Measurements from ENCODE around the gene ANGPTL7.
"Not testable (repeated sequence)": the region's sequence is repeated elsewhere in the genome, so short reads cannot be mapped to it uniquely, and the experiment has no call there.

Gene ANGPTL7

DNA sequence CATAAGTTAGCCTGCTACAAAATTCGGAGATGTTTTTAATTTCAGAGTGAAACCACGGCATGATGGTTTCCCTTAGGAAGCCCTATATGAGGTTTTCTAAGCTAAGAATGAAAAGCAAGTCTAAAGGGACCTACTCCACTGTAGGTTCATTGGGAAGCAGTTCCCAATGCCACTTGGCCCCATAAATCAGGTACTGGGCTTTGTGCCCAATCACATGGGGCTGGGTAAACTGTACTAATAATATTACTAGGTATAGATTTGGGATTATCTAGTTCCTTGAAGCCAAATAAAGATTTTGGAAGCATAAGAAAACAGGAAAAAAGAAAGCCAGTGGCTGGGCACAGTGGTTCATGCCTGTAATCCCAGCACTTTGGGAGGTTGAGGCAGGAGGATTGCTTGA is 19.1 kb upstream of the ANGPTL7 start:
- no peak for FAIRE-seq

DNA sequence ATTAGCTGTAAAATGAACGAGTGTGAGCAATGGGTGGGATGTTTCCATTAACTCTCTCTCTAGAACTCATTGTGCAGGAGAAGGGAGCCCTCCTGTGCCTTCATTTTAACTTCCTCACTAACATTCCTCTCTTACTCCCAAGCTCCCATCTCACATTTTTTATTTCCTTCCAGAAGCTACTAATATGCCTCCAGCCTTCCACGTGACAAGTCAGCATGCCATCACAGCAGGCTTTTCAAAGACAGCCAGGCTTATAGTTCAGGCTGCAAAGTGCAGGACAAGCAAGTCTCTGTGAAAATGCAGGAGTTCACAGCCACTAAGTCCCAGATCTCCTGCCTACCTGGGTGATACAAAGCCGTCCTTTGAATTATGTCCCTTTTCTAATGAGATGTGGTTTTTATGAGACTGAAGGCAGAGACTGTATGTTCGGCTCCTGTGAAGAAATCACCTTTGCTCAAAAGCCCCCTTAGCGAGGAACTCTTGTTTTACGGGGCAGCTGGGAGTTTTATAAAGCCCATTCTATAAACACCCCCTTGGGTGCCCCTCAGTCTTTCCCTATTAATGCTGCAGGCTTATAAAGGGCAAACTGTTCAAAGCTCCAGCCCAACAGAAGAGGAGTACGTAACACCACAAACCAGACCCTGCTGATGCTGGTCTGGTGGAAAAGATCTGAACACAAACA is 14.8 kb upstream of the ANGPTL7 start:
- FAIRE-seq = no peak

DNA sequence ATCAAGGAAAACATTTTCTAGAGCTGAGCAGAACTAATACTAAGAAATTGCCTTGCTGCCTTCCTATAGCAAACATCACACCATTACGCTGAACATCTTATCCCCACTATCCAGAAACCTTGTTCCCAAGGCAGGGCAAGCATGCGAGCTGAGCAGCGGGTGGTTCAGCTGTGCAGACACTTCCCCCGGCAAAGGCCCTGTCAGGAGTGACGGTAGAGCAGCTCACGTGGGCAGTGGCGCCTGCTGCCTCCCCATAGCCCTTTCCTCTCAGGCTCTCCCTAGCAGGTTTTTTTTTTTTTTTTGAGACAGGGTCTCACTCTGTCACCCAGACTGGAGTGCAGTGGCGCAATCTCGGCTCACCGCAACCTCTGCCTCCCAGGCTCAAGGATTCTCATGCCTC is 13.7 kb upstream of the ANGPTL7 start:
- FAIRE-seq = no peak

DNA sequence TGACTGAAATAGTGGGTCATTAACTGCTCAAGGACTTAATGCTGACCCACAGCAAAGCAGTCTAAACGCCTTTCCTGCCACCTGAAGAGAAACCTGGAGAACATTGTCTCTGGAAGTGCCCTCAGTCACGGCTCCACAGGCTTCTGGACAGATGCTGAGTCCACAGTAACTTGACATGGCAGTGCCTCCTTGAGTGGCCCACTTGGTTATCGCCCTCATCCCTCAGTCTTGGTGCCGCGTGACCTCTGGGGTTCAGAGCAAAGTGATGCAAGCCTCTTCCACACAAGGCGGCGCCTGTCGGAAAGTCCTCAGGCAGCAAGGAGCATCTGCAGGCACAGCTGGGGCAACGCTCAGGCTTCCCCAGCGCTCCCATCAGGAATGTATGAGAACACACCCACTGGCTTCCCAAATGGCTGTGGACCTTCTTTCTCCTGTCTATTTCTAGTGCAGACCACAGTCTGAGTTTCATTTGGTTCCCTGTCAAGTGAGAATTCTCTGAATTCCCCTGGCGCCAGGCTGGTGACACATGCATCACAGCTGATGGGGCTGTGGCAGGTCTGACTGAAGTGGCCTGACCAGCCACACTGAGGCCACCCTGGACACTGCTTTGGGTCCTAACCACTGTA is 13.0 kb upstream of the ANGPTL7 start:
- no peak for FAIRE-seq

DNA sequence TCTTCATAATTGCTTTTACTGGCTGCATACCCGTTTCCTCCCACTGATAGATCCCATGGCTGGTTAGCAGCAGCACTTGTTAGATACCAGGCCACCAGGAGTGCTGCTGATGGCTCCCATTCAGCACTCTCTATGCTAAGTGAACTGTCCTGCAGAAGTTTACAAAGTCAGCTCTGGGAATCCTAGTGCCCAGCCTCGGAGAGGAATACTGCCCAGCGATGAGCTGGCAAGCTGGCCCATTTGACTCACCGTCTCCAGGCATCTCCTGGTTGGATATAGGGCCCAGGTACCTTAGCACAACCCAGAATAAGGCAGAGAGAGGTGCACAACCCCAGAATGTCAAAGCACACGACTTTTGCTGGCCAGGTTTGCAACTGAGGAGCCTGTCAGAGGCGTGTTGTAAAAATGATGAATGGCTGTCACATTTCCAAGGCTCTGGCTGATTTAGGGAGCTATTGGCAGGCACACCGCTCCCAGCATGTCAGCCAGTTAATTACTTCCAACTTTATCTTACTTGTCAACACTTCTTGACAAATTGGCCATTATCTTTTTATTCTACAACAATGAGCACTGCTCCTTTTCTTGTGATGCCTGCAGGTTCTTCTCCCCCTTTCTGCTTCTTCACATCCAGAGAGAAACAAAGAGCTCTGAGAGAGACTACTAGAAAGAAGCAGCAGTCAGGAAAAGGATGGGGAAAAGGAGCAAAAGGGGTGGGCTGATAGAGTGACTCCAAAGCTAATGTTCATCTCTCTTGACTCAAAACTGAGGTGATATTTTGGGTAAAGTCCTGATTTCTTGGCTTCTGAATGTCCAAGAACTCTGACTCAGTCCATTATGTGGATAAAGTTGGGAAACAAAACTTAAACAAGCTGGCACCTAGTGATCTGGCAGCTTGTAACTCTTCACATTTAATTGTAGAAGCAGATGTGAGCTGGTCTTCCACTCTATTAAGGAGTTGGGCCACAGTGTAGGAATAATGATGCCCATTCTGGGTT is 10.8 kb upstream of the ANGPTL7 start:
- FAIRE-seq = no peak

DNA sequence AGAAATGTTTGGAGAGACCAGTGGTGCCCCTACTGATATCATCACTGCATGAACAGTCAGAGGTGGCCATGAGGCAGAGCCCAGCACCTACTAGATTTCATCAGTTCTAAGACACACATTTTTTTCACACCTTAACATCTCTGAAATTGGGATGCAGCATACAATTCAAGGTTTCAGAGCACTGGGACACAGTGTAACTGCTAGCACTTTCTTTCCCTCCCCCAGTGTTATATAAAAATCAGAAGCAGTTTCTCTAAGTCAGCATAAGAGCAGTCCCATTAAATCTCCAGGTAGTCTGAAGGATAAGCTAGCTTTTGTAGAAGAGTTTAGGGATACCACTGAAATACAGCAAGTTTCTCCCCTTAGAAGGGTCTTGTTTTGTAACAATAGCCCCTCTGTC is 10.0 kb upstream of the ANGPTL7 start:
- no peak for FAIRE-seq

DNA sequence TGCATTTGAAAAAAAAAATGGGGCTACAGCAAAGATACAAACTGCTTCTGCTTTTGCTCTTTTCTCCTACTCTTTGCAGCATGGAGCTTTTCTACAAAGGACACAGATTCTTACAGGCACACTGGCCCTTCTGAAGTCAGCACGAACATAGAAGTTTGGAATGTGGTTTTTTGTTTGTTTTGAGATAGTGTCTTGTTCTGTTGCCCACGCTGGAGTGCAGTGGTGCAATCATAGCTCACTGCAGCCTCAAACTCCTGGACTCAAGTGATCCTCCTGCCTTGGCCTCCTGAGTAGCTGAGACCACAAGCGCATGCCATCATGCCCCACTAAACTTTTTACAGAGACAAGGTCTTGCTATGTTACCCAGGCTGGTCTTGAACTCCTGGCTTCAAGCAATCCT is 9.4 kb upstream of the ANGPTL7 start:
- FAIRE-seq = not testable (repeated sequence)

DNA sequence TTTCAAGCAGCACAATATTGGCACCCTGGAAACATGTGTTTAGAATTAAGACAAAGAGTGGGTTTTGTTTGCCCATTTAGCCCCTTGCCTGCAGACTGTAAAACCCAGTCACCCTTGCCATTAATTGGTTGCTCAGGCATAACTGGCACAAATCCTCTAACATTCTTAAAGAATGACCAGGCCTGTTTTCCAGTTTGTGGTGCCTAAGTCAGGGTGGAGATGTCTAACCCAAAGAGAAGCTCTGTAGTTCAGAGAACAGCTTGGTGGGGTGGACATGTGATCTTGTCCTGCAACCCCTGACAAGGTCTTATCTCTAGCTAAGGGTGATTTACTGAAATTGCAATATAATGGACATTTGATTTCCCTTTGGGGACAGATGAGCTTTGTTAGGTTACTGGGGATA is 8.8 kb upstream of the ANGPTL7 start:
- no peak for FAIRE-seq

DNA sequence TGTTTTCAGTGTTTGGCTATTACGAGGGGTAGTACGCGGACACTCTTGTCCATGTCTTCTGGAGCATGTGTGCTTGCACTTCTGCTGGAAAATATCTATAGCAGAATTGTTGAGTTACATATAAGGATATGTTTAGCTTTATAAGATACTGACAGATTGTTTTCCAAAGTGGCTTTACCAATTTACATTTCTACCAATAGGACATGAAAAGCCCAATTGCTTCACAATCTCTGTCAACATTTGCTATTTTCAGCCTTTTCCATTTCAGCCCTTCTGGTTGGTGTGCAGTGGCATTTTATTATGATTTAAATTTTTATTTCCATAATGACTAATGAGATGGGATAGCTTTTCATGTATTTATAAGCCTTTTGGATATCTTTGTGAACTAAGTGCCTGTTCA is 6.3 kb upstream of the ANGPTL7 start:
- FAIRE-seq = no peak

DNA sequence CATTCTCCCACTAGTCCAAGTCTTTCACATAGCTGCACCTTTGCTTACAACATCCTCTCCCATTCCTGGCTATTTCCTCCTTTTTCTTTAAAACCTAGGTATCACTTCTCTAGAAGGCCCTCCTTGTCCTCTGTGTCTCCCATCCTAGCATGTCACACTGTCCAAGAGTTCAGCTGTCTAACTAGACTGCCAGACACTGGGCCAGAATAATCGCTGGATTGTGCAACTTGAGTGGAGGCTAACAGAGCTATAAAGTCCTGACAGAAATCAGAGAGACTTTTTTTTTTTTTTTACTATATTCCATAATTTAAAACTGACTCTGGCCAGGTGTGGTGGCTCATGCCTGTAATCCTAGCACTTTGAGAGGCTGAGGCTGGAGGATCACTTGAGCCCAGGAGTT is 4.2 kb upstream of the ANGPTL7 start:
- no peak for FAIRE-seq

DNA sequence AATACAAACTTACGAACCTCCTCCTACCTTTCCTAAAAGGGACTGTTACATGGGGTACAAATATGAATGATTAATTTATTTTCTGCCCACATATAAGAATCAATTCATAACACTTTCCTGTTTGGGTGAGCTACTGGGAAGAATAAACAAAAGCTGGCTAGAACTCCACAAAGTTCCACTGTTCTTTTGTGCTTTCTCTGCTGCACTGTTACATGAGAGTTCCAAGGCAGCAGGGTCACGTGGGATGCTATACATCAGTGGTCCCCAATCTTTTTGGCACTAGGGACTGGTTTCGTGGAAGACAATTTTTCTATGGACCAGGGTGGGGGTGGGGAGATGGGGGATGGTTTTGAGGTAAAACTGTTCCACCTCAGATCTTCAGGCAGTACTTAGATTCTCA is 2.2 kb upstream of the ANGPTL7 start:
- no peak for FAIRE-seq

DNA sequence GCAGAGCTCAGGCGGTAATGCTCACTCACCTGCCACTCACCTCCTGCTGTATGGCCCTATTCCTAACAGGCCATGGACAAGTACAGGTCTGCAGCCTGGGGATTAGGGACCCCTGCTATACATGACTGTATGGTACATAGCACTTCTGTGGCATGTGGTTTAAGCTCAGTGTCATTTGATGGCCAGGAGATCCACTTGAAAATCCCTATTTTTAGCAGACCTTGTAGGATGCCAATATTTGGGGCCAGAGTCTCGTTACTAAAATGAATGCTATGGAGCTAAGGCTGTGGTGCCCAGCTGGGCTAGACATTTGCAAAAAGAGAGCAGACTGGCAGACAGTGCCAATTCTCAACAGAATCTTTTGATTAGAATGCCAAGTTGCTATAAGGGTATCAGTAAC is 1.7 kb upstream of the ANGPTL7 start:
- no peak for FAIRE-seq

DNA sequence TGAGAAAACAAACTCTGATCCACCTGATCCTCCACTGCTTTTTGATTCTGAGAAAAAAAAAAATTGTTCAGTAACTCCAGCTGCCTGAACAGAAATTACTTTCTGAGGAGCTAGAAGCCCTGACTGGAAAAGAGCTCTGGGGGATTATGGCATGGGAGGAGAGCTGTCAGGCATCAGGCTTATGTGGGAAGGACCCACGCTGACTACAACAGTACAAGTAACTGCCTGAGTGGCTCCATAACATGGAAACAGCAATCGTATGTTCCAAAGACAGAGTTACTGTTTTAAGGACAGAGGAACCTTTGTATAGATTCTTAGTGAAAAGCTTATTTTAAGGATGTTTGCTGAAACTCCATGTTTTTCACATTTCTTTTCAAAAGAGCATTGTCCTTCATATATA is 1.2 kb upstream of the ANGPTL7 start:
- no peak for FAIRE-seq

DNA sequence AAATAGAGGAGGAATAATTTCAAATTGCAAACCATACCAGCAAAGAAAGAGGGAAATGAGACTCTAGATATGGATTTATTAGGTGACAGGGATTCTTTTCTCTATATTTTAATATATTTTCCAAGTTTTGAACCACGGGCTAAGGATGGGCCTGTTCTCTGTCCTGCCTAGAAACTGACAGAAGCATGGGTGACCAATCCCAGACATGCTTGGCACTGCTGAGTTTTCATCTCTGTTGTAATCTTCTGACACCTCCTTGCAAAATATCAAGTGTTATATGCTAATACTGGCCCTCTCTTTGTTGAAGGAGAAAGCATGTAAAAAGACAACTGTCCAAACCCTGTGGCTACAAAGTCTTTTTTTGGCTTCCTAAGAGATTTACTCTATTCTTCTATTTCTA is 774 bp upstream of the ANGPTL7 start:
- FAIRE-seq = no peak

DNA sequence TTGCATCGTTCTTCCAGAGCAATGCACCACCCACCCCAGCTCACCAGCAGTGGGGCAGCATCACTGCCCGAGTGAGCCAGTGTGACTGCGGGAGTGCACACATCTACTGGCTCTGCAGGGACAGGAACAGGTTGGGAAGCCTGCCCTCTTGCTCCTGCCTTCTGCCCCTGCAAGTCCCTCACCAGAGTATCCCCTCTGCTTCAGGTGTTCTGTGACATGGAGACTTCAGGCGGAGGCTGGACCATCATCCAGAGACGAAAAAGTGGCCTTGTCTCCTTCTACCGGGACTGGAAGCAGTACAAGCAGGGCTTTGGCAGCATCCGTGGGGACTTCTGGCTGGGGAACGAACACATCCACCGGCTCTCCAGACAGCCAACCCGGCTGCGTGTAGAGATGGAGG is 4.2 kb downstream of the ANGPTL7 start:
- FAIRE-seq = no peak

DNA sequence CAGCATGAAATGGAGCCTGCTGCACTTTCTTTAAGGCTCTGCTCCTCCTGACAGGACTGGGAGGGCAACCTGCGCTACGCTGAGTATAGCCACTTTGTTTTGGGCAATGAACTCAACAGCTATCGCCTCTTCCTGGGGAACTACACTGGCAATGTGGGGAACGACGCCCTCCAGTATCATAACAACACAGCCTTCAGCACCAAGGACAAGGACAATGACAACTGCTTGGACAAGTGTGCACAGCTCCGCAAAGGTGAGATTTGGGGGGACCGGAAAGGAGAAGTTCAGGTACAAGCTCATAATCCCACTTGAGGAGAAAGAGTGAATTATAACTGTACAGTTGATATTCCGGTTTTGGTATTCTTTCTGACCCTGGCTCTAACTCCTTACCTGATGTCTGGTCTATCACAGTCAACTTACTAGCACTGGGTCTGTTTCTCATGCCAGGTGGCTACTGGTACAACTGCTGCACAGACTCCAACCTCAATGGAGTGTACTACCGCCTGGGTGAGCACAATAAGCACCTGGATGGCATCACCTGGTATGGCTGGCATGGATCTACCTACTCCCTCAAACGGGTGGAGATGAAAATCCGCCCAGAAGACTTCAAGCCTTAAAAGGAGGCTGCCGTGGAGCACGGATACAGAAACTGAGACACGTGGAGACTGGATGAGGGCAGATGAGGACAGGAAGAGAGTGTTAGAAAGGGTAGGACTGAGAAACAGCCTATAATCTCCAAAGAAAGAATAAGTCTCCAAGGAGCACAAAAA is 5.4 kb downstream of the ANGPTL7 start:
- no peak for FAIRE-seq

DNA sequence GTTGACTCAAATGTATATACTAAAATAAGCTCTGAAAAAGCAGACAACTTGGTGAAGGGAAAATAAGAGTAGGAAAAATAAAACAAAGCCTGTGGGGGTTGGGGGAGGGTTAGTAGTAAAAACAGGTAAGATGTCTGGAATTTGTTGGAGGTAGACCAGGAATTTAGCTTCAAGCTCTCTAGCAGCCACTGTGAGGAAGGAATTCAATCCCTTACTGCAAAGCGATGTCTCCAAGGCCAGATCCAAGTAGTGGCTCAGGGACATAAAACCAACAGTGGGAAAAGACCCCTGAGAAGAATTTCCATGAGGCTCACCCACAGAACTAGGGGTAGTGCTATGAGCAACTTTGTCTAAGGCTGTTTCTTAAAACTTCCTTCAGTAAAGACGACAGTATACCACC is 7.8 kb downstream of the ANGPTL7 start:
- FAIRE-seq = no peak

DNA sequence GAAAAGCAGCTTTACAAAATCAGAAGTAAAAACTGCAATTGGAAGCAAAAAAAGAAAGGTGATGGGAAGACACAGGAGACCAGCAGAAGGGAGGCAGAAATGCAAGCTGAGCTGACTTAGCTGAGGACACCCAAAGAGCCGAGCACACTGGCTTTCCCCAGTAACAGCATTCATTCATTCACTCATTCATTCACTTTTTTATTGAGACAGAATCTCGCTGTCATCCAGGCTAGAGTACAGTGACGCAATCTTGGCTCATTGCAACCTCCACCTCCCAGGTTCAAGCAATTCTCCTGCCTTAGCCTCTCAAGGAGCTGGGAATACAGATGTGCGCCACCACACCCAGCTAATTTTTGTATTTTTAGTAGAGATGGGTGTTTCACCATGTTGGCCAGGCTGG is 8.2 kb downstream of the ANGPTL7 start:
- FAIRE-seq = no peak

DNA sequence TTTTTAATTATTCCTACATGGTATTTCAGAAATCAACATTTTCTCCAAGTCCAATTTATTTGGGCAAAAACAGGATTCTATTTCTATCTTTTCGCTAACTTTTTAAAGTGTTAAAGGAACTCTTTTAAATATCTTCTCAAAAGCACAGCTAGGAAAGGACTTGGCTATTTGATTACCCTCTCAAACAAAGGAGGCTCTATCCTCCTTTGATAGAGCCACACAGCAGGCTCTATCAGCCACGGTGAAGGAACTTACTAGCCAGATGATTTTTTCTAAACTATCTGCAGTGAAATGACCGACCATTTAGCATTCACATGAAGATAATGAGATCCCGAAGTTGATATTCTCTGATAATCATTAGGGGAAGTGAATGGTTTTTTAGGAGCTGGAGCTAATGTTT is 9.1 kb downstream of the ANGPTL7 start:
- FAIRE-seq = no peak

DNA sequence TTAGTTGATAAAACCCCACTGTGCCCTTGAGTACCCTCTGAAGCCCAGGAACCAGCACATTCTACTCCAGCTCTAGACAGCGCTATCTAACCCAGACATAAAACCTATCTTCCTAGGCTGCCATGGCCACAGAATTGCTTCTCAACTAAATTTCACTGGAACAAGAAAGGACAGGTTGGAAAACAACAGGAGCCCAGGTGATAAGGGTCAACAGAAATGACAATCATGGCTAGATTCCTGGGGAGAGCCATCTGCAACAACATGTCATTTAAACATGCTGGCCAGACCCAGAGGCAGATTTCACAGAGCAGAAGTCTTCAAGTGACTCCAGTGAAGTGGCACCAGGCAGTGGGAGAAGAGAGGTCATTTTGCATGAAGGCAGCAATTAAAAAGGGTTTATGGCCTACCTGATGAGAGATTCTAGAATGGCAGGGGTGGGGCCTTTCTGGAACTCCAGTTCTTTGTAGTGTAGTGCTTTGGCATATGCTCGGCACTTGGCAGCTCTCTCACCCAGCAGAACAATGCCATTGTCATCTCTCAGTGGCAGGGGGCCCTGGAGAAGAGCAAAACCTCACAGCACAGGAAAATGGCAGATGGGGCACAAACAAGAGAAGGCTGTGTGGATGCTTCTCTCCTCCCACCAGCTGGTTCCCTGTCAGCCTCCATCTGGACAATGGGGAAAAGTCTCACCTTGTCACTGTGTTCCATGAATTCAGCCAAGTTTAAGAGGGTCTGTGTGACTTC is 9.9 kb downstream of the ANGPTL7 start:
- FAIRE-seq = no peak

DNA sequence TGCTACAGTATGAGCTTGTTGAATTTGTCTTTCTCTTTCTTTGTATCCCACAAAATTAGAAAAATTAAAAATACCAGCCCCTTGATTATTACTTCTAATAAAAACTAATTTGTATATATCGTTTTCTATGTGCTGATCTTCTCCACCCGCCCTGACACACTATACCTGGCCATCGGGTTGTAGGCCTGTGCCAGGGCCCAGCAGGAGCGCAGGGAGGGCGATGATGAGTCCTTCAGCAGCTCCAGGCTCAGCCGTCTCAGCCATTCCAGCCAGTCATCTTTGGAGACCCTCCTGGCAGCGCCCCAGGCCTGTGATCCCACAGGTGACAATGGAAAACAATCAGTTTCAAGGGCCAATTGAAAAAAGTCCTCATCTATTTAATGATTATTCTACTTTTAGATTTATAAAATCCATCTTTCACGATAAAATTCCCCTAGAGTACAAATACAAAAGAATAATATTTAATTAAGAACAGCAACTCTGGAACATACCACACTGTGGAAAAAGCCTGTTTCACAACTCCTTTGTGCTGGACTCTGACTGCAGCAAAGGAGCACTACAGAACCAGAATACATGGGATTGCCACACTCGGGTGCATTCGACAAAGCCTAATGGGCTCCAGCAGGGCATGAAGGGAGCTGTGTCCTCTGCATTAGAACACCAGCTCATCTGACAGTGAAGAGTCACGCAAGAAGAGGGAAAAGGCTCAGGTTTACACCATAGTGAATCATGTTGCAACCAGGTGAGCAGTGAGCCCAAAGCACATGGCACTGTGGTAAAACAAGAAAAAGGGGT is 15.4 kb downstream of the ANGPTL7 start:
- no peak for FAIRE-seq

Measured in colon (tissue), 2 donors.